T-helper 17 cell (primary cell): Measurements from ENCODE around the gene RAET1G. TPM values are rescaled to one million over a fixed set of nuclear protein-coding genes. Genes with fewer than 3 reads are reported as not detected.
"Not testable (repeated sequence)": the region's sequence is repeated elsewhere in the genome, so short reads cannot be mapped to it uniquely, and the experiment has no call there.

ENCODE experiments used
- ATAC-seq: fragments of 150-1000 bp; cut with Tn5 transposase; 2 replicates; pipeline ENCODE4 v1.10.0; 2021; ENCODE audit warnings: mild to moderate bottlenecking, moderate library complexity
- DNase-seq, 3 donors: peaks; one replicate each; pipeline versions ENCODE4 v3.0.0 to v3.0.0-alpha.2; 2020 to 2021
- H3K9me3 ChIP-seq: one replicate; pipeline ENCODE4 v1.7.0; 2013; ENCODE audit warnings: low read length, mild to moderate bottlenecking; ENCODE audit not compliant: control insufficient read depth, poor library complexity, severe bottlenecking
- H3K27ac Mint-ChIP-seq: one replicate; pipeline ENCODE4 v1.8.0; 2022; ENCODE audit warnings: mild to moderate bottlenecking, moderate library complexity, mixed read lengths
- H3K27me3 Mint-ChIP-seq: one replicate; pipeline ENCODE4 v1.8.0; 2022; ENCODE audit warnings: mixed read lengths
- H3K36me3 Mint-ChIP-seq: one replicate; pipeline ENCODE4 v1.8.0; 2022; ENCODE audit warnings: low read depth, mixed read lengths
- H3K4me1 Mint-ChIP-seq: one replicate; pipeline ENCODE4 v1.8.0; 2022; ENCODE audit warnings: mild to moderate bottlenecking, mixed read lengths
- H3K4me3 Mint-ChIP-seq: one replicate; pipeline ENCODE4 v1.8.0; 2022; ENCODE audit warnings: mild to moderate bottlenecking, moderate library complexity, mixed read lengths
- total RNA-seq, 4 donors: library from RNA in 2 of 4; stranded (reverse) in 2 of 4; gene quantifications; one replicate each; pipeline ENCODE4 v1.2.3 and lab custom pipeline; 2022 to 2026

The RAET1G gene
- total RNA-seq, 2 donors from 2014 or later = not detected

- no peaks in the 10 kb centered on the region for H3K36me3 Mint-ChIP-seq
- peaks cover 41% of the 10 kb centered on the region for H3K27me3 Mint-ChIP-seq
- no peak overlapping the region for H3K27ac Mint-ChIP-seq
- no peaks in the 10 kb centered on the region for H3K9me3 ChIP-seq
- ATAC-seq = no peak
- no peak for DNase-seq
- no peaks in the 10 kb centered on the region for H3K4me1 Mint-ChIP-seq
- no peak overlapping the region for H3K4me3 Mint-ChIP-seq
These were observed 13.0 kb downstream of the RAET1G start for GRCh38 chr6:149909701-149910470.

- H3K9me3 ChIP-seq, H3K4me1 Mint-ChIP-seq, H3K36me3 Mint-ChIP-seq, H3K4me3 Mint-ChIP-seq, ATAC-seq, DNase-seq, H3K27ac Mint-ChIP-seq: not testable (repeated sequence)
- H3K27me3 Mint-ChIP-seq = peaks cover 32% of the 10 kb centered on the region
These were observed 14.4 kb downstream of the RAET1G start for GRCh38 chr6:149908480-149908879.

GRCh38 chr6:149907317-149907716 is 15.6 kb downstream of the RAET1G start:
- no peak for DNase-seq
- H3K4me1 Mint-ChIP-seq = no peaks in the 10 kb centered on the region
- no peaks in the 10 kb centered on the region for H3K9me3 ChIP-seq
- H3K36me3 Mint-ChIP-seq = no peaks in the 10 kb centered on the region
- H3K4me3 Mint-ChIP-seq = no peak overlapping the region
- no peak for ATAC-seq
- no peak overlapping the region for H3K27ac Mint-ChIP-seq
- peaks cover 24% of the 10 kb centered on the region for H3K27me3 Mint-ChIP-seq

GRCh38 chr6:149906405-149906804 is 16.5 kb downstream of the RAET1G start:
- Mint-ChIP-seq H3K27me3 (peaks cover 23% of the 10 kb centered on the region), H3K4me1 (no peaks in the 10 kb centered on the region), H3K27ac (no peak overlapping the region), H3K4me3 (no peak overlapping the region), H3K36me3 (no peaks in the 10 kb centered on the region)
- DNase-seq = no peak
- H3K9me3 ChIP-seq = no peaks in the 10 kb centered on the region
- ATAC-seq = no peak

GRCh38 chr6:149905911-149906371 is 17.0 kb downstream of the RAET1G start:
- ATAC-seq = no peak
- H3K27me3 Mint-ChIP-seq = peaks cover 18% of the 10 kb centered on the region
- DNase-seq = no peak
- H3K27ac Mint-ChIP-seq = no peak overlapping the region
- no peaks in the 10 kb centered on the region for H3K9me3 ChIP-seq
- no peaks in the 10 kb centered on the region for H3K36me3 Mint-ChIP-seq
- H3K4me1 Mint-ChIP-seq = no peaks in the 10 kb centered on the region
- H3K4me3 Mint-ChIP-seq = no peak overlapping the region

- ATAC-seq (no peak), DNase-seq (no peak)
- H3K27ac Mint-ChIP-seq = no peak overlapping the region
- H3K9me3 ChIP-seq = no peaks in the 10 kb centered on the region
- H3K27me3 Mint-ChIP-seq = peaks cover 13% of the 10 kb centered on the region
- H3K4me3 Mint-ChIP-seq = no peak overlapping the region
- no peaks in the 10 kb centered on the region for H3K4me1 Mint-ChIP-seq
- no peaks in the 10 kb centered on the region for H3K36me3 Mint-ChIP-seq
These were observed 17.5 kb downstream of the RAET1G start for GRCh38 chr6:149905371-149905910.

GRCh38 chr6:149904661-149905370 is 18.1 kb downstream of the RAET1G start:
- no peak for ATAC-seq
- DNase-seq = no peak
- no peak overlapping the region for H3K4me3 Mint-ChIP-seq

GRCh38 chr6:149903938-149904611 is 18.8 kb downstream of the RAET1G start:
- no peaks in the 10 kb centered on the region for H3K9me3 ChIP-seq
- H3K4me3 Mint-ChIP-seq = no peak overlapping the region
- peaks cover 2% of the 10 kb centered on the region for H3K4me1 Mint-ChIP-seq
- H3K36me3 Mint-ChIP-seq = peaks cover 2% of the 10 kb centered on the region
- ATAC-seq (no peak), DNase-seq (no peak)
- H3K27ac Mint-ChIP-seq = no peak overlapping the region
- H3K27me3 Mint-ChIP-seq = peaks cover 14% of the 10 kb centered on the region

More at GRCh38 chr6:149904661-149905370, 18.1 kb downstream of the RAET1G start:
- no peaks in the 10 kb centered on the region for H3K9me3 ChIP-seq
- no peaks in the 10 kb centered on the region for H3K4me1 Mint-ChIP-seq
- H3K27ac Mint-ChIP-seq = no peak overlapping the region
- H3K36me3 Mint-ChIP-seq = no peaks in the 10 kb centered on the region
- peaks cover 9% of the 10 kb centered on the region for H3K27me3 Mint-ChIP-seq

- DNase-seq (no peak), ATAC-seq (no peak)
- Mint-ChIP-seq H3K4me3 (no peak overlapping the region), H3K4me1 (peaks cover 14% of the 10 kb centered on the region), H3K27me3 (peaks cover 18% of the 10 kb centered on the region), H3K36me3 (peaks cover 2% of the 10 kb centered on the region), H3K27ac (no peak overlapping the region)
- H3K9me3 ChIP-seq = no peaks in the 10 kb centered on the region
These were observed 21.3 kb downstream of the RAET1G start for GRCh38 chr6:149901444-149902140.

- H3K27ac Mint-ChIP-seq = no peak overlapping the region
- no peak overlapping the region for H3K4me3 Mint-ChIP-seq
- H3K36me3 Mint-ChIP-seq = peaks cover 2% of the 10 kb centered on the region
- DNase-seq (no peak), ATAC-seq (no peak)
- H3K27me3 Mint-ChIP-seq = peaks cover 18% of the 10 kb centered on the region
- no peaks in the 10 kb centered on the region for H3K9me3 ChIP-seq
- peaks cover 22% of the 10 kb centered on the region for H3K4me1 Mint-ChIP-seq
These were observed 22.1 kb downstream of the RAET1G start for GRCh38 chr6:149900620-149901443.

GRCh38 chr6:149899926-149900619 is 22.8 kb downstream of the RAET1G start:
- peaks cover 15% of the 10 kb centered on the region for H3K27me3 Mint-ChIP-seq
- peaks cover 28% of the 10 kb centered on the region for H3K4me1 Mint-ChIP-seq
- no peaks in the 10 kb centered on the region for H3K9me3 ChIP-seq
- no peak for DNase-seq
- no peak overlapping the region for H3K4me3 Mint-ChIP-seq
- ATAC-seq = no peak
- H3K27ac Mint-ChIP-seq = no peak overlapping the region
- peaks cover 2% of the 10 kb centered on the region for H3K36me3 Mint-ChIP-seq
